Naive thymus-derived CD4-positive, alpha-beta T cell (primary cell): ENCODE results near the gene USP6NL. TPM values are rescaled to one million over a fixed set of nuclear protein-coding genes. Genes with fewer than 3 reads are reported as not detected.

Experiments
- ATAC-seq: fragments of 150-1000 bp; cut with Tn5 transposase; 2 replicates; pipeline ENCODE4 v1.10.0; 2021; ENCODE audit warnings: mild to moderate bottlenecking, moderate library complexity
- CTCF ChIA-PET: fragments of 350-600 bp; sonication (Branson Sonifier 250); formaldehyde crosslinking; loops from one replicate; lab custom pipeline; 2021; ENCODE audit warnings: antibody characterized with exemption; lab: Charles Lee
- POLR2A ChIA-PET: fragments of 350-600 bp; sonication (Branson Sonifier 250); formaldehyde crosslinking; loops from one replicate; lab custom pipeline; 2021; ENCODE audit warnings: antibody characterized with exemption, inconsistent platforms; lab: Charles Lee
- DNase-seq, 9 donors: peaks; one replicate each; pipeline versions ENCODE4 v3.0.0 to v3.0.0-alpha.2; 2020 to 2022; ENCODE audit warnings: mixed read lengths in 1 of 9
- H3K27ac ChIP-seq: one replicate; pipeline ENCODE4 v1.7.0; 2013; ENCODE audit warnings: mild to moderate bottlenecking, low read depth, low read length, moderate library complexity
- H3K27me3 ChIP-seq, 2 donors: one replicate each; pipeline ENCODE4 v1.7.0; 2013; ENCODE audit warnings: low read length in 2 of 2, mild to moderate bottlenecking in 2 of 2, moderate library complexity in 2 of 2; ENCODE audit not compliant: control insufficient read depth in 2 of 2, insufficient read depth in 2 of 2
- H3K36me3 ChIP-seq, 3 experiments: 1 replicate in 2 of 3; 2 replicates in 1 of 3; pipeline ENCODE4 v1.7.0; 2013; ENCODE audit warnings: low read length in 3 of 3, mild to moderate bottlenecking in 3 of 3, moderate library complexity in 1 of 3; ENCODE audit not compliant: insufficient read depth in 3 of 3, control insufficient read depth in 2 of 3
- H3K4me1 ChIP-seq, 2 donors: one replicate each; pipeline ENCODE4 v1.7.0; 2013; ENCODE audit warnings: low read length in 2 of 2, mild to moderate bottlenecking in 2 of 2, moderate library complexity in 1 of 2; ENCODE audit not compliant: control insufficient read depth in 2 of 2, insufficient read depth in 2 of 2
- H3K4me3 ChIP-seq: 2 replicates; pipeline ENCODE4 v1.7.0; 2013; ENCODE audit warnings: mild to moderate bottlenecking, low read length
- H3K9me3 ChIP-seq, 3 experiments: 1 replicate in 2 of 3; 2 replicates in 1 of 3; pipeline ENCODE4 v1.7.0; 2013; ENCODE audit warnings: low read length in 3 of 3; ENCODE audit not compliant: control insufficient read depth in 2 of 3
- H3K27ac Mint-ChIP-seq, 9 donors: one replicate each; pipeline ENCODE4 v1.8.0; 2020 to 2022; ENCODE audit warnings: mixed read lengths in 9 of 9, mild to moderate bottlenecking in 8 of 9, moderate library complexity in 5 of 9, inconsistent platforms in 2 of 9
- H3K27me3 Mint-ChIP-seq, 5 donors: one replicate each; pipeline ENCODE4 v1.8.0; 2021 to 2022; ENCODE audit warnings: mixed read lengths in 5 of 5, mild to moderate bottlenecking in 1 of 5
- H3K36me3 Mint-ChIP-seq, 5 donors: one replicate each; pipeline ENCODE4 v1.8.0; 2020 to 2022; ENCODE audit warnings: mixed read lengths in 5 of 5, mild to moderate bottlenecking in 3 of 5, inconsistent platforms in 1 of 5
- H3K4me1 Mint-ChIP-seq, 7 donors: one replicate each; pipeline ENCODE4 v1.8.0; 2020 to 2022; ENCODE audit warnings: mixed read lengths in 7 of 7, mild to moderate bottlenecking in 3 of 7, inconsistent platforms in 1 of 7
- H3K4me3 Mint-ChIP-seq, 10 donors: one replicate each; pipeline ENCODE4 v1.8.0; 2020 to 2022; ENCODE audit warnings: mild to moderate bottlenecking in 10 of 10, mixed read lengths in 10 of 10, moderate library complexity in 6 of 10, inconsistent platforms in 2 of 10
- H3K9me3 Mint-ChIP-seq, 11 donors: one replicate each; pipeline ENCODE4 v1.8.0; 2020 to 2022; ENCODE audit warnings: mixed read lengths in 11 of 11, mild to moderate bottlenecking in 4 of 11, inconsistent platforms in 1 of 11, moderate library complexity in 1 of 11
- intact Hi-C, 2 donors: fragments of 100-400 bp; cut with micrococcal nuclease; formaldehyde crosslinking; loops; one replicate each; pipeline ENCODE4 v1.15.1; 2023
- polyA plus RNA-seq, 2 donors: library from polyadenylated mRNA; unstranded; fragments of 300-500 nt; fragmentation: Illumina TruSeq; gene quantifications; one replicate each; pipeline ENCODE4 v1.2.3, GENCODE V29; 2021
- total RNA-seq, 6 experiments: library from RNA in 5 of 6; stranded (reverse) in 5 of 6; gene quantifications; 1 replicate in 5 of 6; 2 replicates in 1 of 6; pipeline ENCODE4 v1.2.3 and lab custom pipeline; 2021 to 2026

The USP6NL gene
- total and polyA plus RNA-seq, 7 experiments from 2014 or later, result 0.70 to 6.6 (median 4.6) TPM

GRCh38 chr10:11517150-11517549, 94.3 kb downstream of the USP6NL start:
- intact Hi-C loops, result loop anchor here in 1 of 2 donors (5.0 kb wide), 2 partner anchors 95 to 305 kb away; partner anchors contain the start of genes PROSER2 and USP6NL
- DNase-seq, result no peak
- CTCF ChIA-PET, result interaction anchor here (0.6 to 6.3 kb wide), 2 partner anchors 242 to 303 kb away, joined by 3 to 55 read pairs; no protein-coding TSS in a partner anchor
- Histone ChIP-seq H3K27ac (no peak overlapping the region), H3K27me3 (no peaks in the 10 kb centered on the region), H3K4me3 (no peak overlapping the region), H3K36me3 (no peaks in the 10 kb centered on the region), H3K9me3 (no peaks in the 10 kb centered on the region), H3K4me1 (peaks cover 0 to 5% of the 10 kb centered on the region in 2 donors)
- ATAC-seq, result no peak
- H3K4me3 Mint-ChIP-seq, result no peak overlapping the region
- H3K9me3 Mint-ChIP-seq, result no peaks in the 10 kb centered on the region
- H3K27me3 Mint-ChIP-seq, result peaks cover 0 to 34% (median 0%) of the 10 kb centered on the region in 5 donors
- H3K4me1 Mint-ChIP-seq, result peaks cover 0 to 16% (median 4%) of the 10 kb centered on the region in 7 donors
- POLR2A ChIA-PET, result no interaction called here
- H3K27ac Mint-ChIP-seq, result no peak overlapping the region
- H3K36me3 Mint-ChIP-seq, result peaks cover 0 to 9% (median 0%) of the 10 kb centered on the region in 5 donors

- no peaks in the 10 kb centered on the region for H3K27me3 ChIP-seq
- ChIA-PET POLR2A (no interaction called here), CTCF (interaction anchor here (0.9 to 3.9 kb wide), 8 partner anchors 16 to 242 kb away, joined by 3 to 89 read pairs (median 6); no protein-coding TSS in a partner anchor)
- no peaks in the 10 kb centered on the region for H3K9me3 ChIP-seq
- H3K27ac ChIP-seq, result no peak overlapping the region
- Mint-ChIP-seq H3K4me1 (peaks cover 0 to 16% (median 4%) of the 10 kb centered on the region in 7 donors), H3K27me3 (peaks cover 0 to 36% (median 0%) of the 10 kb centered on the region in 5 donors), H3K9me3 (no peaks in the 10 kb centered on the region), H3K27ac (no peak overlapping the region), H3K36me3 (peaks cover 0 to 9% (median 0%) of the 10 kb centered on the region in 5 donors), H3K4me3 (no peak overlapping the region)
- no peak overlapping the region for H3K4me3 ChIP-seq
- no peaks in the 10 kb centered on the region for H3K36me3 ChIP-seq
- intact Hi-C loops, result loop anchor here in 1 of 2 donors (5.0 kb wide), 2 partner anchors 96 to 306 kb away; partner anchors contain the start of genes PROSER2 and USP6NL
- H3K4me1 ChIP-seq, result peaks cover 0 to 5% of the 10 kb centered on the region in 2 donors
- DNase-seq, result no peak
- ATAC-seq, result no peak
Measured at GRCh38 chr10:11516431-11516746, 95.1 kb downstream of the USP6NL start.

DNA sequence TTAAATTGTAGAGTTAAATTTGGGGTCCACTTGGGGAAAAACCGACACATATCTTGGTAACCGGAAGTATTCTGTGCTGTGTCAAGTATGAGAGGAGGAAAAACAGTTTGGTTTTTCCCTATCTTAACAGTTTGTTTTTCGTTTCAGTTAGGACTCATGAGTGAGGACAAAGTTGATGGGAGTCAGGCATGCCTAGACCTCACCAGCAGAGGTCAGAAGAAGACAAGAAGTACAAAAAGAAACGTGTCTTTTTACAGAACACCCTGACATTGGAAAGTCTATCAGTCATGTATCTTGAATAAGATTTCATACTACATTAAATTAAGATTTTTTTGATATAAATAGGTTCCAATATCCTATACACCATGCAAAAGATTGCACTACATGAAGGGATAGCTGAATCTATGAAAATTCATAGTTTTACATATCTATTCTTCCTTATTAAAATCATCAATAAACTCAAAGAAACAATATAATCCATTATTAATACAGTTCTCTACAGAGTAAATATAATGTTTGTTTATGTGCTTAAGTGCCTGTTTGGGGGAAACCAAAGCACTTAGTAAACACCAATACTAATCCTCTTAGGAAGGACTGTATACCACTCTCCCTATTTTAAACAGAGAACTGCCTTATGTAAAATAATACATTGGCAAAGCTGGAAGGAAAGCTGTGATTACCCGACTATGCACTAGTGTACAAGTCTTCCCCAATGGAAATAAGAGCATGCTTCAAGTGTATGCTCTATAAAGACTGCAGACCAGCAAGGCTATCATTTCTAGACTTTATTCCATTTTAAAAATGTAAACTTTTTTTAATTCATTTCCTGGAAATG, 95.6 kb downstream of the USP6NL start:
- DNase-seq, result peak in 7 of 9 donors; percentile 45 to 75 (median 64)
- intact Hi-C loops, result loop anchor here (1.0 to 5.0 kb wide), 7 partner anchors 96 to 471 kb away; partner anchors contain the start of genes PROSER2 (in 1 of the 2) and USP6NL (in 1 of the 2)
- H3K4me3 ChIP-seq, result no peak overlapping the region
- no peaks in the 10 kb centered on the region for H3K36me3 ChIP-seq
- peak; percentile 81 for ATAC-seq
- POLR2A ChIA-PET, result no interaction called here
- H3K27me3 Mint-ChIP-seq, result peaks cover 0 to 36% (median 0%) of the 10 kb centered on the region in 5 donors
- peaks cover 0 to 9% (median 0%) of the 10 kb centered on the region in 5 donors for H3K36me3 Mint-ChIP-seq
- H3K4me3 Mint-ChIP-seq, result no peak overlapping the region
- H3K9me3 ChIP-seq, result no peaks in the 10 kb centered on the region
- H3K9me3 Mint-ChIP-seq, result no peaks in the 10 kb centered on the region
- H3K27me3 ChIP-seq, result no peaks in the 10 kb centered on the region
- peak overlapping the region in 1 of 9 donors; percentile 33 for H3K27ac Mint-ChIP-seq
- peaks cover 0 to 5% of the 10 kb centered on the region in 2 donors for H3K4me1 ChIP-seq
- no peak overlapping the region for H3K27ac ChIP-seq
- H3K4me1 Mint-ChIP-seq, result peaks cover 0 to 16% (median 4%) of the 10 kb centered on the region in 7 donors
- CTCF ChIA-PET, result interaction anchor here (0.6 to 3.9 kb wide), 12 partner anchors 11 to 1129 kb away, joined by 3 to 89 read pairs (median 4); no protein-coding TSS in a partner anchor

DNA sequence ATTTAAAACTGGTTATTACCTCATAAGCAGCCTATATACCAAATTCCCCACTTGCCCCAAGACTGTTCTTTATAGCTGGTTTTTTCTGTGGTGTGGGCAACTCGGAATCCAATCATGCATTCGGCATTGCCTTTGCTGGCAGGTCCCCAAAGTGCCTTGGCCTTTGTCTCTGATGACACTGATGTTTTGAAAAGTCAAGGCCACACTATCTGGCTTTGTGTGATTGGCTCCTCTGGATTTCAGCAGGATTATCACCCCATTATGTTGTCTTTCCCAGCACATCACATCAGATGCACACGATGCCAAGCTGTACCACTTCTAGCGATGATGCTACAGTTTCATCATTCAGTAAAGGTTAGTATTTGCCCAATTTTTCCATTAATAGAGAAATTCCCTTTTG, 97.7 kb downstream of the USP6NL start:
- H3K9me3 Mint-ChIP-seq, result no peaks in the 10 kb centered on the region
- no peak overlapping the region for H3K27ac ChIP-seq
- H3K4me1 Mint-ChIP-seq, result peaks cover 0 to 16% (median 4%) of the 10 kb centered on the region in 7 donors
- no peaks in the 10 kb centered on the region for H3K36me3 ChIP-seq
- H3K4me3 Mint-ChIP-seq, result no peak overlapping the region
- ATAC-seq (no peak), DNase-seq (no peak)
- intact Hi-C loops, result loop anchor here (2.0 kb wide), 2 partner anchors 171 to 473 kb away; no protein-coding TSS in a partner anchor
- H3K27me3 ChIP-seq, result no peaks in the 10 kb centered on the region
- no peak overlapping the region for H3K4me3 ChIP-seq
- H3K27me3 Mint-ChIP-seq, result peaks cover 0 to 31% (median 0%) of the 10 kb centered on the region in 5 donors
- CTCF ChIA-PET, result interaction anchor here (0.6 to 3.9 kb wide), 7 partner anchors 96 to 245 kb away, joined by 4 to 89 read pairs (median 9); no protein-coding TSS in a partner anchor
- H3K27ac Mint-ChIP-seq, result no peak overlapping the region
- POLR2A ChIA-PET, result no interaction called here
- peaks cover 0 to 7% (median 0%) of the 10 kb centered on the region in 5 donors for H3K36me3 Mint-ChIP-seq
- no peaks in the 10 kb centered on the region for H3K9me3 ChIP-seq
- H3K4me1 ChIP-seq, result peaks cover 0 to 5% of the 10 kb centered on the region in 2 donors

- DNase-seq (no peak), ATAC-seq (no peak)
- no peak overlapping the region for H3K4me3 ChIP-seq
- no peaks in the 10 kb centered on the region for H3K9me3 Mint-ChIP-seq
- H3K27ac ChIP-seq, result no peak overlapping the region
- ChIA-PET POLR2A (no interaction called here), CTCF (interaction anchor here (3.9 kb wide), 1 partner anchor 246 kb away, joined by 89 read pairs; no protein-coding TSS in a partner anchor)
- peaks cover 0 to 5% of the 10 kb centered on the region in 2 donors for H3K4me1 ChIP-seq
- H3K4me3 Mint-ChIP-seq, result no peak overlapping the region
- H3K27ac Mint-ChIP-seq, result no peak overlapping the region
- H3K27me3 ChIP-seq, result no peaks in the 10 kb centered on the region
- peaks cover 0 to 33% (median 0%) of the 10 kb centered on the region in 5 donors for H3K27me3 Mint-ChIP-seq
- no peaks in the 10 kb centered on the region for H3K36me3 ChIP-seq
- H3K9me3 ChIP-seq, result no peaks in the 10 kb centered on the region
- peaks cover 0 to 16% (median 4%) of the 10 kb centered on the region in 7 donors for H3K4me1 Mint-ChIP-seq
- peaks cover 0 to 11% (median 0%) of the 10 kb centered on the region in 5 donors for H3K36me3 Mint-ChIP-seq
- intact Hi-C loops, result no loop called here
Measured at GRCh38 chr10:11512596-11512995, 98.9 kb downstream of the USP6NL start.

GRCh38 chr10:11511321-11511720, 100.1 kb downstream of the USP6NL start:
- H3K36me3 ChIP-seq, result no peaks in the 10 kb centered on the region
- Mint-ChIP-seq H3K4me1 (peaks cover 0 to 6% (median 4%) of the 10 kb centered on the region in 7 donors), H3K36me3 (peaks cover 0 to 11% (median 4%) of the 10 kb centered on the region in 5 donors), H3K27me3 (peaks cover 0 to 32% (median 0%) of the 10 kb centered on the region in 5 donors), H3K9me3 (no peaks in the 10 kb centered on the region), H3K27ac (no peak overlapping the region), H3K4me3 (no peak overlapping the region)
- H3K4me1 ChIP-seq, result peaks cover 0 to 5% of the 10 kb centered on the region in 2 donors
- H3K4me3 ChIP-seq, result no peak overlapping the region
- no peaks in the 10 kb centered on the region for H3K9me3 ChIP-seq
- ChIA-PET POLR2A (no interaction called here), CTCF (no interaction called here)
- ATAC-seq (no peak), DNase-seq (no peak)
- no peaks in the 10 kb centered on the region for H3K27me3 ChIP-seq
- H3K27ac ChIP-seq, result no peak overlapping the region
- intact Hi-C loops, result no loop called here
